Activated CD8-positive, alpha-beta T cell treated with anti-CD3 and anti-CD28 coated beads for 36 hours (primary cell): Measurements from ENCODE around the gene PSME2. TPM values are rescaled to one million over a fixed set of nuclear protein-coding genes. Genes with fewer than 3 reads are reported as not detected.

Experiments used
- ATAC-seq: fragments of 200-7000 bp; cut with Tn5 transposase; one replicate; pipeline ENCODE4 v1.10.0; 2021; ENCODE audit warnings: mild to moderate bottlenecking, moderate library complexity
- CTCF ChIA-PET: fragments of 350-600 bp; sonication (Branson Sonifier 250); formaldehyde crosslinking; loops from one replicate; lab custom pipeline; 2021; ENCODE audit warnings: antibody characterized with exemption; lab: Charles Lee
- POLR2A ChIA-PET: fragments of 350-600 bp; sonication (Branson Sonifier 250); formaldehyde crosslinking; loops from one replicate; lab custom pipeline; 2021; ENCODE audit warnings: antibody characterized with exemption; lab: Charles Lee
- DNase-seq: peaks from one replicate; pipeline ENCODE4 v3.0.0-alpha.2; 2020
- H3K27ac Mint-ChIP-seq: one replicate; pipeline ENCODE4 v1.8.0; 2021; ENCODE audit warnings: mild to moderate bottlenecking, mixed read lengths
- H3K27me3 Mint-ChIP-seq: one replicate; pipeline ENCODE4 v1.8.0; 2021; ENCODE audit warnings: mixed read lengths
- H3K36me3 Mint-ChIP-seq: one replicate; pipeline ENCODE4 v1.8.0; 2021; ENCODE audit warnings: low read depth, mixed read lengths
- H3K4me1 Mint-ChIP-seq: one replicate; pipeline ENCODE4 v1.8.0; 2021; ENCODE audit warnings: low read depth, mixed read lengths
- H3K4me3 Mint-ChIP-seq: one replicate; pipeline ENCODE4 v1.8.0; 2021; ENCODE audit warnings: mild to moderate bottlenecking, moderate library complexity, mixed read lengths
- H3K9me3 Mint-ChIP-seq: one replicate; pipeline ENCODE4 v1.8.0; 2021; ENCODE audit warnings: mixed read lengths
- CTCF ChIP-seq: fragments of 200-600 bp; IDR thresholded peaks from one replicate; pipeline ENCODE4 v1.8.0; 2022; ENCODE audit warnings: antibody characterized with exemption, mild to moderate bottlenecking
- intact Hi-C: fragments of 100-400 bp; cut with micrococcal nuclease; formaldehyde crosslinking; loops from one replicate; pipeline ENCODE4 v1.10.0; 2022
- total RNA-seq, 2 experiments: library from RNA; stranded (reverse); gene quantifications; one replicate each; pipeline ENCODE4 v1.2.3, GENCODE V29; 2021

The PSME2 gene
- total RNA-seq, 2 experiments from 2014 or later = 440 TPM

GRCh38 chr14:24122898-24123297 is 23.5 kb downstream of the PSME2 start:
- H3K27ac Mint-ChIP-seq = no peak overlapping the region
- ChIA-PET POLR2A (interaction anchor here (1.0 to 4.2 kb wide), 3 partner anchors 13 to 28 kb away, joined by 3 to 30 read pairs (median 3); partner anchors contain the start of genes PCK2 and PSME1), CTCF (interaction anchor here (0.7 to 2.0 kb wide), 2 partner anchors 8 to 9 kb away, joined by 3 to 5 read pairs; partner anchors contain the start of genes DCAF11 and NRL)
- no peaks in the 10 kb centered on the region for H3K4me1 Mint-ChIP-seq
- intact Hi-C loops = no loop called here
- H3K27me3 Mint-ChIP-seq = no peaks in the 10 kb centered on the region
- no peak overlapping the region for H3K4me3 Mint-ChIP-seq
- H3K9me3 Mint-ChIP-seq = no peaks in the 10 kb centered on the region
- ATAC-seq = no peak
- DNase-seq = no peak
- no peak for TF ChIP-seq CTCF
- H3K36me3 Mint-ChIP-seq = peaks cover 36% of the 10 kb centered on the region

DNA sequence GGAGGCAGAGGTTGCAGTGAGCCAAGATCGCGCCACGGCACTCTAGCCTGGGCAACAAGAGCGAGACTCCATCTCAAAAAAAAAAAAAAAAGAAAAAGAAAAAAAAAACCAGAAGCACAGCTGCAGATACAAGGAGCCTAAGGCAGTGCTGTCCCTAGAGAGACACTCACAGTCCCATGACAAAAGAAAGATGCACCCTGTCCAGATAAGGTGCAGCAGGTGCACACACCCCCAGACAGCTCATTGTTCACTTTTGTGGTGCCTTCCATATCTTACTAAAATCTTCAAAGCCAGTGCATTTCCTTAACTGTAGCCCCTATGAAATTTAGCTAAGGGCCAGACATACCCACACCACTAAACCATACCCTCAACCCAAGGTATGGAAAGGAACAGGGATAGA is 24.0 kb downstream of the PSME2 start:
- Mint-ChIP-seq H3K9me3 (no peaks in the 10 kb centered on the region), H3K36me3 (peaks cover 40% of the 10 kb centered on the region), H3K4me3 (no peak overlapping the region), H3K27me3 (no peaks in the 10 kb centered on the region), H3K4me1 (no peaks in the 10 kb centered on the region), H3K27ac (no peak overlapping the region)
- DNase-seq (no peak), ATAC-seq (no peak)
- ChIA-PET POLR2A (interaction anchor here (0.7 to 1.1 kb wide), 5 partner anchors 8 to 34 kb away, joined by 3 to 5 read pairs (median 3); partner anchors contain the start of genes FITM1 and PCK2), CTCF (interaction anchor here (0.7 to 2.0 kb wide), 3 partner anchors 10 to 15 kb away, joined by 3 to 5 read pairs (median 3); no protein-coding TSS in a partner anchor)
- intact Hi-C loops = no loop called here
- no peak for TF ChIP-seq CTCF

DNA sequence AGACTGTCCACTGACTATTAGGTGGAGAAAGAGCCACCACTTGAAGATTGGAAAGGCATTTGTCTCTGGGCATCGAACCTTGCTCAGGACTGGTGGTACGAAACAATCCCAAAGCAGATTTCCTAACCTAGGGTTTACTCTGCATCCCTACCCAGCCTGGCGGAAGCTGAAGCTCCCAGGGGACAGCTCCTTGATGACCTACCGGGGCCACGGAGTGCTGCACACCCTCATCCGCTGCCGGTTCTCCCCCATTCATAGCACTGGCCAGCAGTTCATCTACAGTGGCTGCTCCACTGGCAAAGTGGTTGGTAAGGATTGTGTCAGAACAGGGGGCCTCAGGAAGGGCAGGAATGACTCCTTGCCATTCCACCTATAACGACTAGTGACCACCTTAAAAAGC is 25.2 kb downstream of the PSME2 start:
- no peak for DNase-seq
- Mint-ChIP-seq H3K4me3 (no peak overlapping the region), H3K4me1 (peaks cover 9% of the 10 kb centered on the region), H3K27ac (no peak overlapping the region), H3K36me3 (peaks cover 45% of the 10 kb centered on the region), H3K9me3 (no peaks in the 10 kb centered on the region), H3K27me3 (no peaks in the 10 kb centered on the region)
- ChIA-PET CTCF (interaction anchor here (1.2 to 2.0 kb wide), 4 partner anchors 11 to 63 kb away, joined by 3 to 5 read pairs (median 4); no protein-coding TSS in a partner anchor), POLR2A (interaction anchor here (0.7 to 1.0 kb wide), 2 partner anchors 10 to 26 kb away, joined by 3 to 5 read pairs; partner anchors contain the start of genes FITM1 and RNF31)
- intact Hi-C loops = no loop called here
- ATAC-seq = no peak
- no peak for TF ChIP-seq CTCF

GRCh38 chr14:24119691-24120090 is 26.7 kb downstream of the PSME2 start:
- ATAC-seq = no peak
- intact Hi-C loops = no loop called here

More at GRCh38 chr14:24119691-24120090, 26.7 kb downstream of the PSME2 start:
- Mint-ChIP-seq H3K27me3 (no peaks in the 10 kb centered on the region), H3K4me1 (peaks cover 18% of the 10 kb centered on the region), H3K4me3 (no peak overlapping the region), H3K27ac (no peak overlapping the region), H3K36me3 (peaks cover 48% of the 10 kb centered on the region), H3K9me3 (no peaks in the 10 kb centered on the region)
- no peak for DNase-seq
- ChIA-PET CTCF (interaction anchor here (1.0 to 1.7 kb wide), 4 partner anchors 9 to 61 kb away, joined by 3 to 4 read pairs (median 3); partner anchors contain the start of gene PSME1), POLR2A (interaction anchor here (0.6 to 7.0 kb wide), 5 partner anchors 8 to 39 kb away, joined by 3 to 62 read pairs (median 4); partner anchors contain the start of genes PSME2 and RNF31)
- no peak for TF ChIP-seq CTCF
